H1 (cell line): ENCODE data around the gene ATG16L2. TPM values are rescaled to one million over a fixed set of nuclear protein-coding genes. Genes with fewer than 3 reads are reported as not detected.

Experiments
- CTCF ChIA-PET: fragments of 300-600 bp; sonication (Branson Sonifier 250); formaldehyde crosslinking; loops from one replicate; lab custom pipeline; 2021; ENCODE audit not compliant: partially characterized antibody; lab: Charles Lee
- POLR2A ChIA-PET: fragments of 300-600 bp; sonication (Branson Sonifier 250); formaldehyde crosslinking; loops from one replicate; lab custom pipeline; 2021; ENCODE audit warnings: inconsistent platforms; ENCODE audit not compliant: partially characterized antibody; lab: Charles Lee
- DNase-seq, 2 experiments: peaks; one replicate each; pipeline versions ENCODE4 v3.0.0 to v3.0.0-alpha.2; 2010 to 2022; ENCODE audit warnings: low spot score in 2 of 2, low read depth in 1 of 2, mixed read lengths in 1 of 2
- FAIRE-seq: peaks from 2 replicates; lab custom pipeline; 2011; peaks lifted over from hg19 to GRCh38; lab: Jason Lieb, UNC
- H2AFZ ChIP-seq: 2 replicates; pipeline ENCODE4 v1.8.1; 2012; ENCODE audit warnings: low read length, inconsistent platforms
- H2AK5ac ChIP-seq: 2 replicates; pipeline ENCODE4 v1.6.1; 2013; ENCODE audit warnings: low read depth, low read length
- H2BK120ac ChIP-seq: replicated peaks from 2 replicates; pipeline ENCODE3; 2013; ENCODE audit warnings: low read depth, low read length, inconsistent platforms
- H2BK12ac ChIP-seq: 2 replicates; pipeline ENCODE4 v1.6.1; 2013; ENCODE audit warnings: low read depth, low read length
- H2BK15ac ChIP-seq: 2 replicates; pipeline ENCODE4 v1.6.1; 2013; ENCODE audit warnings: low read length
- H2BK20ac ChIP-seq: 2 replicates; pipeline ENCODE4 v1.6.1; 2013; ENCODE audit warnings: low read length
- H2BK5ac ChIP-seq: 2 replicates; pipeline ENCODE4 v1.6.1; 2013; ENCODE audit warnings: low read depth, low read length
- H3K14ac ChIP-seq: 2 replicates; pipeline ENCODE4 v1.6.1; 2013; ENCODE audit warnings: inconsistent platforms; ENCODE audit not compliant: insufficient read length
- H3K18ac ChIP-seq: 2 replicates; pipeline ENCODE4 v1.6.1; 2013; ENCODE audit warnings: low read length; ENCODE audit errors: extremely low read depth
- H3K23ac ChIP-seq: 2 replicates; pipeline ENCODE4 v1.6.1; 2013; ENCODE audit warnings: inconsistent platforms; ENCODE audit not compliant: insufficient read length
- H3K23me2 ChIP-seq: 2 replicates; pipeline ENCODE4 v1.6.1; 2013; ENCODE audit warnings: low read depth, low read length
- H3K27ac ChIP-seq: 2 replicates; pipeline ENCODE4 v1.6.1; 2011; ENCODE audit warnings: low read depth, low read length, inconsistent platforms
- H3K27me3 ChIP-seq, 4 experiments: replicated peaks in 1 of 4; 1 replicate in 1 of 4; 2 replicates in 3 of 4; pipeline versions ENCODE4 v1.6.1 to v1.8.1; 2011 to 2013; ENCODE audit warnings: low read length in 3 of 4, mild to moderate bottlenecking in 3 of 4, inconsistent platforms in 2 of 4, mixed read lengths in 2 of 4, moderate library complexity in 1 of 4; ENCODE audit not compliant: control insufficient read depth in 3 of 4, insufficient read depth in 3 of 4; ENCODE audit errors: extremely low read depth in 1 of 4
- H3K36me3 ChIP-seq, 4 experiments: 2 replicates each; pipeline versions ENCODE4 v1.6.1 to v1.8.1; 2011 to 2013; ENCODE audit warnings: mild to moderate bottlenecking in 4 of 4, low read length in 3 of 4, moderate library complexity in 2 of 4, control low read depth in 1 of 4, inconsistent platforms in 1 of 4; ENCODE audit not compliant: insufficient read depth in 4 of 4, control insufficient read depth in 2 of 4
- H3K4ac ChIP-seq: replicated peaks from 2 replicates; pipeline ENCODE3; 2013; ENCODE audit warnings: low read length, low read depth, mixed read lengths, inconsistent platforms; ENCODE audit not compliant: insufficient read length
- H3K4me1 ChIP-seq, 4 experiments: replicated peaks in 1 of 4; 1 replicate in 1 of 4; 2 replicates in 3 of 4; pipeline versions ENCODE4 v1.6.1 to v1.8.1; 2011 to 2013; ENCODE audit warnings: low read length in 3 of 4, inconsistent platforms in 2 of 4, mixed read lengths in 1 of 4; ENCODE audit not compliant: insufficient read depth in 4 of 4, control insufficient read depth in 3 of 4
- H3K4me2 ChIP-seq, 2 experiments: 2 replicates each; pipeline versions ENCODE4 v1.6.1 to v1.8.1; 2011 to 2013; ENCODE audit warnings: low read depth in 2 of 2, low read length in 2 of 2, control low read depth in 1 of 2, inconsistent platforms in 1 of 2, mild to moderate bottlenecking in 1 of 2; ENCODE audit not compliant: insufficient read depth in 1 of 2
- H3K4me3 ChIP-seq, 4 experiments: fragments of 200-600, 300-600 bp in 1 of 4; sonication (generic), shearing (Covaris generic), sonication (Bioruptor Twin) in 1 of 4; 2 replicates each; pipeline versions ENCODE4 v1.5.1 to v1.8.1; 2011 to 2016; ENCODE audit warnings: low read length in 4 of 4, low read depth in 3 of 4, control low read depth in 2 of 4, inconsistent platforms in 2 of 4, mild to moderate bottlenecking in 2 of 4, mixed read lengths in 1 of 4, moderate library complexity in 1 of 4; ENCODE audit not compliant: insufficient read depth in 2 of 4; ENCODE audit errors: extremely low read depth in 1 of 4
- H3K56ac ChIP-seq: replicated peaks from 2 replicates; pipeline ENCODE3; 2013; ENCODE audit warnings: low read depth, mild to moderate bottlenecking, mixed read lengths, low read length, inconsistent platforms; ENCODE audit not compliant: insufficient read length
- H3K79me1 ChIP-seq: 2 replicates; pipeline ENCODE4 v1.6.1; 2013; ENCODE audit warnings: low read depth, low read length, control low read depth
- H3K79me2 ChIP-seq, 2 experiments: 2 replicates each; pipeline versions ENCODE4 v1.6.1 to v1.8.1; 2012 to 2013; ENCODE audit warnings: low read length in 2 of 2, mild to moderate bottlenecking in 2 of 2, inconsistent platforms in 1 of 2; ENCODE audit not compliant: insufficient read depth in 2 of 2, control insufficient read depth in 1 of 2
- H3K9ac ChIP-seq, 4 experiments: replicated peaks in 1 of 4; 1 replicate in 1 of 4; 2 replicates in 3 of 4; pipeline versions ENCODE4 v1.6.1 to v1.8.1; 2011 to 2013; ENCODE audit warnings: low read depth in 3 of 4, low read length in 3 of 4, control low read depth in 2 of 4, mild to moderate bottlenecking in 2 of 4, moderate library complexity in 2 of 4, inconsistent platforms in 1 of 4; ENCODE audit errors: extremely low read depth in 1 of 4
- H3K9me3 ChIP-seq, 2 experiments: 2 replicates each; pipeline versions ENCODE4 v1.6.1 to v1.8.1; 2012 to 2013; ENCODE audit warnings: mild to moderate bottlenecking in 2 of 2, moderate library complexity in 2 of 2, control low read depth in 1 of 2, inconsistent platforms in 1 of 2, low read depth in 1 of 2, low read length in 1 of 2, mixed read lengths in 1 of 2; ENCODE audit not compliant: insufficient read depth in 2 of 2
- H4K20me1 ChIP-seq, 2 experiments: replicated peaks in 1 of 2; 2 replicates each; pipeline versions ENCODE3 to v1.8.1; 2011 to 2013; ENCODE audit warnings: inconsistent platforms in 2 of 2, low read length in 2 of 2, mild to moderate bottlenecking in 1 of 2; ENCODE audit not compliant: insufficient read depth in 2 of 2, control insufficient read depth in 1 of 2
- H4K5ac ChIP-seq: 2 replicates; pipeline ENCODE4 v1.6.1; 2013; ENCODE audit warnings: low read length, low read depth, mixed read lengths, inconsistent platforms; ENCODE audit not compliant: insufficient read length
- H4K8ac ChIP-seq: 2 replicates; pipeline ENCODE4 v1.8.0; 2013; ENCODE audit warnings: mild to moderate bottlenecking, moderate library complexity, low read length, inconsistent platforms; ENCODE audit not compliant: insufficient read depth; ENCODE audit errors: extremely low read depth
- H4K91ac ChIP-seq: replicated peaks from 2 replicates; pipeline ENCODE3; 2013; ENCODE audit warnings: low read length, mixed read lengths, inconsistent platforms; ENCODE audit not compliant: insufficient read length
- ATF2 ChIP-seq: IDR thresholded peaks from 2 replicates; pipeline ENCODE4 v1.6.1; 2012; ENCODE audit warnings: low read length, inconsistent platforms
- BCL11A ChIP-seq, 2 experiments: IDR thresholded peaks; one replicate each; pipeline ENCODE4 v1.6.1; 2011; ENCODE audit warnings: low read depth in 2 of 2, low read length in 2 of 2, mild to moderate bottlenecking in 2 of 2
- FOSL1 ChIP-seq: IDR thresholded peaks from 2 replicates; pipeline ENCODE4 v1.6.1; 2011; ENCODE audit warnings: mild to moderate bottlenecking, low read depth, low read length, moderate library complexity; ENCODE audit not compliant: insufficient read depth
- GTF2F1 ChIP-seq: IDR thresholded peaks from 2 replicates; pipeline ENCODE4 v1.6.1; 2012; ENCODE audit warnings: low read depth, low read length, improper control_type of control experiment, borderline replicate concordance
- JUND ChIP-seq: IDR thresholded peaks from 2 replicates; pipeline ENCODE4 v1.6.1; 2011; ENCODE audit warnings: mild to moderate bottlenecking, improper control_type of control experiment, low read length
- KDM5A ChIP-seq: fragments of 200-600 bp; IDR thresholded peaks from 2 replicates; pipeline ENCODE4 v1.7.1; 2012; ENCODE audit warnings: mild to moderate bottlenecking, low read length, inconsistent platforms, mixed read lengths
- POLR2AphosphoS5 ChIP-seq: IDR thresholded peaks from 2 replicates; pipeline ENCODE4 v1.6.1; 2011; ENCODE audit warnings: low read depth, low read length
- SIRT6 ChIP-seq: IDR thresholded peaks from one replicate; pipeline ENCODE4 v1.7.1; 2012; ENCODE audit warnings: low read length, inconsistent platforms
- SP2 ChIP-seq: IDR thresholded peaks from 2 replicates; pipeline ENCODE4 v1.6.1; 2012; ENCODE audit warnings: mild to moderate bottlenecking, low read length, inconsistent platforms
- TEAD4 ChIP-seq: IDR thresholded peaks from 2 replicates; pipeline ENCODE4 v1.6.1; 2012; ENCODE audit warnings: low read depth, low read length, inconsistent platforms, mixed read lengths
- WGBS, 2 experiments: shearing (Covaris generic) in 1 of 2; methylation state at CpG; one replicate each; pipeline versions ENCODE4 v1.1.6 to v1.1.7; 2013 to 2015; ENCODE audit warnings: low lambda C conversion rate in 2 of 2, mixed read lengths in 2 of 2, inconsistent platforms in 1 of 2, low coverage in 1 of 2, missing lambda C conversion rate in 1 of 2; ENCODE audit not compliant: insufficient replicate concordance in 2 of 2, insufficient coverage in 1 of 2, insufficient read length in 1 of 2; ENCODE audit errors: extremely low coverage in 1 of 2, missing lambda C conversion rate in 1 of 2; 5-methylcytosine and 5-hydroxymethylcytosine counted together
- polyA plus RNA-seq, 7 experiments: library from polyadenylated mRNA; depleted of rRNA in 3 of 7; stranded (reverse) in 5 of 7; unstranded in 2 of 7; fragments of >200 nt in 5 of 7; fragments of 200-250 nt in 2 of 7; gene quantifications; 1 replicate in 5 of 7; 2 replicates in 1 of 7; 4 replicates in 1 of 7; pipeline versions ENCODE4 v1.2.1 to v1.2.3, GENCODE V29; 2011 to 2013; ENCODE audit warnings: missing spikeins in 2 of 7, mixed read lengths in 2 of 7
- total RNA-seq: library from RNA; stranded (reverse); fragmentation: NEBNext Ultra II Directional; extraction: Animal tissue kit (Norgen Biotek cat#: 25700); gene quantifications from 2 replicates; pipeline ENCODE4 v1.2.1, GENCODE V29; 2021

The ATG16L2 gene
- total and polyA plus RNA-seq, 2 of the 8 experiments (the other 6 are each of a cell fraction or from before 2014, with no cell fraction given) = 11.0 to 18.5 TPM

GRCh38 chr11:72863091-72863490 is 48.9 kb downstream of the ATG16L2 start:
- no peak overlapping the region for H3K4me2 ChIP-seq
- no peaks in the 10 kb centered on the region for H4K20me1 ChIP-seq
- H2AK5ac ChIP-seq = no peak overlapping the region
- H3K79me1 ChIP-seq = no peaks in the 10 kb centered on the region
- CTCF ChIA-PET = interaction anchor here (0.7 to 2.0 kb wide), 2 partner anchors 11 to 462 kb away, joined by 3 to 7 read pairs; no protein-coding TSS in a partner anchor
- WGBS, 2 experiments = 82% methylated on average over 1 of the region's 1 CpG; no CpG with 5 or more reads in 1 of the 2 experiments
- H3K23me2 ChIP-seq = no peaks in the 10 kb centered on the region
- H3K4me1 ChIP-seq = no peaks in the 10 kb centered on the region
- H3K27me3 ChIP-seq = no peaks in the 10 kb centered on the region
- H3K56ac ChIP-seq = no peak overlapping the region
- FAIRE-seq = no peak
- H3K36me3 ChIP-seq = no peaks in the 10 kb centered on the region
- H3K27ac ChIP-seq = no peak overlapping the region
- H3K9ac ChIP-seq = no peak overlapping the region
- no peak overlapping the region for H4K91ac ChIP-seq
- H2BK20ac ChIP-seq = no peak overlapping the region
- no peak overlapping the region for H3K4me3 ChIP-seq
- H2AFZ ChIP-seq = no peak overlapping the region
- H2BK120ac ChIP-seq = no peak overlapping the region
- no peak overlapping the region for H3K23ac ChIP-seq
- H3K4ac ChIP-seq = no peak overlapping the region
- no peaks in the 10 kb centered on the region for H3K79me2 ChIP-seq
- no peak overlapping the region for H2BK12ac ChIP-seq
- no peak for DNase-seq
- POLR2A ChIA-PET = no interaction called here
- H4K8ac ChIP-seq = no peak overlapping the region
- H2BK5ac ChIP-seq = no peak overlapping the region
- no peak overlapping the region for H2BK15ac ChIP-seq
- no peaks in the 10 kb centered on the region for H3K9me3 ChIP-seq
- H4K5ac ChIP-seq = no peak overlapping the region
- H3K18ac ChIP-seq = no peak overlapping the region
- no peak overlapping the region for H3K14ac ChIP-seq
- TF ChIP-seq BCL11A (IDR thresholded peaks at IDR 0.05; ENCODE audit: low read depth in 2 of 2, low read length in 2 of 2) = no peak
- TF ChIP-seq ATF2 = no peak
- TF ChIP-seq GTF2F1 = no peak
- no peak for TF ChIP-seq TEAD4
- TF ChIP-seq JUND = no peak
- no peak for TF ChIP-seq POLR2AphosphoS5
- TF ChIP-seq SP2 = no peak
- no peak for TF ChIP-seq FOSL1
- no peak for TF ChIP-seq SIRT6
- TF ChIP-seq KDM5A = no peak
